HEK293 (cell line): ENCODE measurements around the gene CDHR5.

Experiments used
- MEIS1 ChIP-seq: sonication (generic); formaldehyde crosslinking; IDR thresholded peaks from 2 replicates; pipeline ENCODE4 v1.8.1; 2022; ENCODE audit warnings: missing genetic modification reagents, mild to moderate bottlenecking, borderline replicate concordance
- ZBTB48 ChIP-seq: fragments of 450-650 bp; formaldehyde crosslinking; IDR thresholded peaks from 2 replicates; pipeline ENCODE4 v1.5.1; 2016; ENCODE audit warnings: missing biosample characterization, missing genetic modification characterization
- ZBTB49 ChIP-seq: fragments of 450-650 bp; formaldehyde crosslinking; IDR thresholded peaks from 2 replicates; pipeline ENCODE4 v1.5.1; 2016; ENCODE audit warnings: missing biosample characterization, missing genetic modification characterization, low read depth
- ZBTB8A ChIP-seq: fragments of 450-650 bp; formaldehyde crosslinking; IDR thresholded peaks from 2 replicates; pipeline ENCODE4 v1.5.1; 2016; ENCODE audit warnings: missing biosample characterization, missing genetic modification characterization
- ZNF362 ChIP-seq: fragments of 450-650 bp; formaldehyde crosslinking; IDR thresholded peaks from 2 replicates; pipeline ENCODE4 v1.5.1; 2016; ENCODE audit warnings: missing biosample characterization, missing genetic modification characterization
- TF ChIP-seq, protein P1 (sequence below): fragments of 450-650 bp; formaldehyde crosslinking; IDR thresholded peaks from 2 replicates; pipeline ENCODE4 v1.5.1; 2016; ENCODE audit warnings: missing biosample characterization, missing genetic modification characterization
- TF ChIP-seq, protein P2 (sequence below): fragments of 450-650 bp; formaldehyde crosslinking; IDR thresholded peaks from 2 replicates; pipeline ENCODE4 v1.5.1; 2016; ENCODE audit warnings: missing biosample characterization, missing genetic modification characterization

DNA sequence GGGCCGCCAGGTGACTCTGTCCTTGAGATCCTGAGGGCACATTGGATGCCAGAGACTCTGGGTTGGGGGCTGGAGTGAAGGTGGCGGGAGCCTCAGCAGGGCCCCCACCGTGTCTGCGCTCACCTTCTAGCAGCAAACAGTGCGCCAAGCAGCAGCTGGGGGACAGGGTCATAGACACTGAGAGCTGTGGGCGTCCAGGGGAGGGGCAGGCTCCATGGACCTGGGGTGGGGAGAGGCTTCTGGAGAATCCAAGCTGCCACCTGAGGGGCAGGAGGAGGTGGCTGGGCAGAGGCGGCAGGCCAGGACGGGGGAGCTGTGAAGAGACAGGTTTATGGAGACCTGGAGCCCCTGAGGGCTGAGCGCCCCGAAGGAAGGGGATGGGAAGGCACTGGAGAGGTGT lies 40.5 kb downstream of the CDHR5 start:
- TF ChIP-seq, protein P1, sequence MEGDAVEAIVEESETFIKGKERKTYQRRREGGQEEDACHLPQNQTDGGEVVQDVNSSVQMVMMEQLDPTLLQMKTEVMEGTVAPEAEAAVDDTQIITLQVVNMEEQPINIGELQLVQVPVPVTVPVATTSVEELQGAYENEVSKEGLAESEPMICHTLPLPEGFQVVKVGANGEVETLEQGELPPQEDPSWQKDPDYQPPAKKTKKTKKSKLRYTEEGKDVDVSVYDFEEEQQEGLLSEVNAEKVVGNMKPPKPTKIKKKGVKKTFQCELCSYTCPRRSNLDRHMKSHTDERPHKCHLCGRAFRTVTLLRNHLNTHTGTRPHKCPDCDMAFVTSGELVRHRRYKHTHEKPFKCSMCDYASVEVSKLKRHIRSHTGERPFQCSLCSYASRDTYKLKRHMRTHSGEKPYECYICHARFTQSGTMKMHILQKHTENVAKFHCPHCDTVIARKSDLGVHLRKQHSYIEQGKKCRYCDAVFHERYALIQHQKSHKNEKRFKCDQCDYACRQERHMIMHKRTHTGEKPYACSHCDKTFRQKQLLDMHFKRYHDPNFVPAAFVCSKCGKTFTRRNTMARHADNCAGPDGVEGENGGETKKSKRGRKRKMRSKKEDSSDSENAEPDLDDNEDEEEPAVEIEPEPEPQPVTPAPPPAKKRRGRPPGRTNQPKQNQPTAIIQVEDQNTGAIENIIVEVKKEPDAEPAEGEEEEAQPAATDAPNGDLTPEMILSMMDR (tag by site-specific recombination): no peak
- no peak for TF ChIP-seq MEIS1 (CRISPR knock-in tag)
- TF ChIP-seq, protein P2, sequence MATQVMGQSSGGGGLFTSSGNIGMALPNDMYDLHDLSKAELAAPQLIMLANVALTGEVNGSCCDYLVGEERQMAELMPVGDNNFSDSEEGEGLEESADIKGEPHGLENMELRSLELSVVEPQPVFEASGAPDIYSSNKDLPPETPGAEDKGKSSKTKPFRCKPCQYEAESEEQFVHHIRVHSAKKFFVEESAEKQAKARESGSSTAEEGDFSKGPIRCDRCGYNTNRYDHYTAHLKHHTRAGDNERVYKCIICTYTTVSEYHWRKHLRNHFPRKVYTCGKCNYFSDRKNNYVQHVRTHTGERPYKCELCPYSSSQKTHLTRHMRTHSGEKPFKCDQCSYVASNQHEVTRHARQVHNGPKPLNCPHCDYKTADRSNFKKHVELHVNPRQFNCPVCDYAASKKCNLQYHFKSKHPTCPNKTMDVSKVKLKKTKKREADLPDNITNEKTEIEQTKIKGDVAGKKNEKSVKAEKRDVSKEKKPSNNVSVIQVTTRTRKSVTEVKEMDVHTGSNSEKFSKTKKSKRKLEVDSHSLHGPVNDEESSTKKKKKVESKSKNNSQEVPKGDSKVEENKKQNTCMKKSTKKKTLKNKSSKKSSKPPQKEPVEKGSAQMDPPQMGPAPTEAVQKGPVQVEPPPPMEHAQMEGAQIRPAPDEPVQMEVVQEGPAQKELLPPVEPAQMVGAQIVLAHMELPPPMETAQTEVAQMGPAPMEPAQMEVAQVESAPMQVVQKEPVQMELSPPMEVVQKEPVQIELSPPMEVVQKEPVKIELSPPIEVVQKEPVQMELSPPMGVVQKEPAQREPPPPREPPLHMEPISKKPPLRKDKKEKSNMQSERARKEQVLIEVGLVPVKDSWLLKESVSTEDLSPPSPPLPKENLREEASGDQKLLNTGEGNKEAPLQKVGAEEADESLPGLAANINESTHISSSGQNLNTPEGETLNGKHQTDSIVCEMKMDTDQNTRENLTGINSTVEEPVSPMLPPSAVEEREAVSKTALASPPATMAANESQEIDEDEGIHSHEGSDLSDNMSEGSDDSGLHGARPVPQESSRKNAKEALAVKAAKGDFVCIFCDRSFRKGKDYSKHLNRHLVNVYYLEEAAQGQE (tag by site-specific recombination): no peak
- no peak for TF ChIP-seq ZNF362 (tag by site-specific recombination)
- TF ChIP-seq ZBTB49 (tag by site-specific recombination): no peak
- no peak for TF ChIP-seq ZBTB8A (tag by site-specific recombination)
- no peak for TF ChIP-seq ZBTB48
